Pancreas (tissue), 10 donors: Measurements from ENCODE around the gene PTPRJ. TPM values are rescaled to one million over a fixed set of nuclear protein-coding genes. Genes with fewer than 3 reads are reported as not detected.
"Not testable (repeated sequence)": the region's sequence is repeated elsewhere in the genome, so short reads cannot be mapped to it uniquely, and the experiment has no call there.

Source experiments
- ATAC-seq, 4 donors: fragments of 200-7000 bp; cut with Tn5 transposase; one replicate each; pipeline versions ENCODE4 v1.8.0 to v1.9.1; 2020; ENCODE audit warnings: mild to moderate bottlenecking in 4 of 4, moderate library complexity in 4 of 4
- DNase-seq, 6 donors: peaks; one replicate each; pipeline ENCODE4 v3.0.0-alpha.2; 2020
- FAIRE-seq: peaks from 2 replicates; lab custom pipeline; 2012; peaks lifted over from hg19 to GRCh38; lab: Jason Lieb, UNC
- H3K27ac ChIP-seq, 4 donors: fragments of 200-600 bp; sonication (generic); 1 replicate in 3 of 4; 2 replicates in 1 of 4; pipeline versions ENCODE4 v1.5.0 to v1.8.0; 2020
- H3K27me3 ChIP-seq, 4 donors: fragments of 200-600 bp; one replicate each; pipeline ENCODE4 v1.8.0; 2021
- H3K36me3 ChIP-seq, 3 donors: fragments of 200-600 bp; sonication (generic) in 1 of 3; one replicate each; pipeline versions ENCODE4 v1.5.0 to v1.8.0; 2020 to 2021
- H3K4me1 ChIP-seq, 3 donors: fragments of 200-600 bp; one replicate each; pipeline ENCODE4 v1.8.0; 2021
- H3K4me3 ChIP-seq, 4 donors: fragments of 200-600 bp; sonication (generic) in 2 of 4; one replicate each; pipeline versions ENCODE4 v1.5.0 to v1.8.0; 2020 to 2021
- H3K9me3 ChIP-seq, 4 donors: fragments of 200-600 bp; one replicate each; pipeline ENCODE4 v1.8.0; 2021
- WGBS, 2 donors: extraction: QIAGEN DNeasy Blood & Tissue Kit; methylation state at CpG; one replicate each; pipeline ENCODE4 v1.1.7; 2013; 5-methylcytosine and 5-hydroxymethylcytosine counted together
- intact Hi-C, 3 donors: fragments of 100-400 bp; cut with DNase I; formaldehyde crosslinking; loops; one replicate each; pipeline versions ENCODE4 v1.11.1 to v1.14.2; 2022
- polyA plus RNA-seq, 2 donors: library from polyadenylated mRNA; stranded (reverse); fragments of 200-250 nt; gene quantifications; one replicate each; pipeline ENCODE4 v1.2.3, GENCODE V29; 2013
- total RNA-seq, 6 donors: library from RNA; stranded (reverse); fragmentation: NEBNext Ultra II Directional in 4 of 6; extraction: Animal tissue kit (Norgen Biotek cat#: 25700) in 4 of 6; gene quantifications; one replicate each; pipeline versions ENCODE4 v1.2.1 to v1.2.4, GENCODE V29; 2021 to 2023
- TF ChIP-seq, protein P1 (sequence below), 4 donors: fragments of 200-600 bp; sonication (generic) in 3 of 4; IDR thresholded peaks; one replicate each; pipeline versions ENCODE4 v1.5.0 to v1.8.0; 2021; ENCODE audit warnings: antibody characterized with exemption in 4 of 4
- donor health status: healthy with polysubstance abuse.
- donor health status: DM: no; HTN: no; CAD: no; lungs with moderate emphysema.
- donor health status: DM: no; HTN: no; CAD: no.
- donor health status: control.
- donor health status: control.
- donor health status: Bipolar disorder and iron deficiency.
- donor health status: DM: yes; HTN: yes; CAD: no.
- donor health status: DM: no; HTN: no; CAD: no.
- donor health status: DM: no; HTN: no; CAD: no.
- donor health status: DM: yes; HTN: yes; CAD: no.

PTPRJ gene
- total and polyA plus RNA-seq, 8 donors = 3.6 to 32.8 (median 11.6) TPM

DNA sequence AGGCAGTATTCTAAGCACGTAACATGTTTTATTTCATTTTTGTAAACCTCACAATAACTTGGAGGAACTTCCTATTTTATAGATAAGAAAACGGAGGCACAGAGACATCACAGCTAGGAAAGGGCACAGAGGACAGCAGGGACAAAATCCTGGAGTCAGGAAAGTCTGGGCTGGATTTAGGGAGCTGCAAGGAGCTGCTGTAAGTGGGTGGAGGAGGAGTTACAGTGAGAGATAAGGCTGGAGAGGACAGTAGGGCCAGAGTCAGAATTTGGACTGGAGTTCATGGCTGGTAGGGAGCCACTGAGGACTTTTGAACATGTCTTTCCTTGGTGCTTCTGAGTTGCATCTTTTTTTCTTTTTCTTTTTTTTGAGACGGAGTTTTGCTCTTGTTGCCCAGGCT is 32.2 kb upstream of the PTPRJ start:
- Histone ChIP-seq H3K27me3 (no peaks in the 10 kb centered on the region), H3K27ac (no peak overlapping the region), H3K36me3 (no peaks in the 10 kb centered on the region), H3K4me1 (peaks cover 0 to 5% (median 0%) of the 10 kb centered on the region in 3 donors), H3K9me3 (no peaks in the 10 kb centered on the region), H3K4me3 (no peak overlapping the region)
- TF ChIP-seq, protein P1, sequence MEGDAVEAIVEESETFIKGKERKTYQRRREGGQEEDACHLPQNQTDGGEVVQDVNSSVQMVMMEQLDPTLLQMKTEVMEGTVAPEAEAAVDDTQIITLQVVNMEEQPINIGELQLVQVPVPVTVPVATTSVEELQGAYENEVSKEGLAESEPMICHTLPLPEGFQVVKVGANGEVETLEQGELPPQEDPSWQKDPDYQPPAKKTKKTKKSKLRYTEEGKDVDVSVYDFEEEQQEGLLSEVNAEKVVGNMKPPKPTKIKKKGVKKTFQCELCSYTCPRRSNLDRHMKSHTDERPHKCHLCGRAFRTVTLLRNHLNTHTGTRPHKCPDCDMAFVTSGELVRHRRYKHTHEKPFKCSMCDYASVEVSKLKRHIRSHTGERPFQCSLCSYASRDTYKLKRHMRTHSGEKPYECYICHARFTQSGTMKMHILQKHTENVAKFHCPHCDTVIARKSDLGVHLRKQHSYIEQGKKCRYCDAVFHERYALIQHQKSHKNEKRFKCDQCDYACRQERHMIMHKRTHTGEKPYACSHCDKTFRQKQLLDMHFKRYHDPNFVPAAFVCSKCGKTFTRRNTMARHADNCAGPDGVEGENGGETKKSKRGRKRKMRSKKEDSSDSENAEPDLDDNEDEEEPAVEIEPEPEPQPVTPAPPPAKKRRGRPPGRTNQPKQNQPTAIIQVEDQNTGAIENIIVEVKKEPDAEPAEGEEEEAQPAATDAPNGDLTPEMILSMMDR (IDR thresholded peaks at IDR 0.05) = no peak
- ATAC-seq (no peak), FAIRE-seq (no peak), DNase-seq (no peak)
- intact Hi-C loops = loop anchor here in 1 of 3 donors (10.0 kb wide), 1 partner anchor 177 kb away; no protein-coding TSS in a partner anchor
- 70 to 71% methylated on average over 3 of the region's 3 CpGs for WGBS, 2 donors

DNA sequence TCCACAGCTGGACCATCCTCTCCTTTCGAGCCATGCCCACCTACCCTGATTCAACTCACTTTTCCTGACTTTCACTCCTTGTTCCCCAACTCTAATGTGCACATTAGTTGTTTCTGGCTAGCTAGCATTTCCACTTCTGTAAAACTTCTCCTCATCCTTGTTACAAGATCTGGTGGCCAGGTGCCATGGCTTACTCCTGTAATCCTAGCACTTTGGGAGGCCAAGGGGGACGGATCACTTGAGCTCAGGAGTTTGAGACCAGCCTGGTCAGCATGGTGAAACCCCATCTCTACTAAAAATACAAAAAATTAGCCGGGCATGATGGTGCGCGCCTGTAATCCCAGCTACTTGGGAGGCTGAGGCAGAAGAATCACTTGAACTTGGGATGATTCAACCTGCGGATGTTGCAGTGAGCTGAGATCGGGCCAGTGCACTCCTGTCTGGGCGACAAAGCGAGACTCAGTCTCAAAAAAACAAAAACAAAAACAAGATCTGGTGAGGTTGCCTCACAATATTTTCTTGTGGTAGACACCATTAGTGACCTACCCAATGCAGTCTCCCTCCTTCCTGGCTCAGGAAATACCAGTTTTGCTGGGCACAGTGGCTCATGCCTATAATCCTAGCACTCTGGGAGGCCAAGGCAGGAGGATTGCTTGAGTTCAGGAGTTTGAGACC is 31.2 kb upstream of the PTPRJ start:
- DNase-seq, H3K4me3 ChIP-seq, FAIRE-seq, ATAC-seq, H3K36me3 ChIP-seq, H3K27me3 ChIP-seq, H3K27ac ChIP-seq, H3K9me3 ChIP-seq, H3K4me1 ChIP-seq: not testable (repeated sequence)
- intact Hi-C loops = loop anchor here in 1 of 3 donors (10.0 kb wide), 1 partner anchor 176 kb away; no protein-coding TSS in a partner anchor
- WGBS, 2 donors = 82 to 89% methylated on average over 9 of the region's 9 CpGs

- 80 to 84% methylated on average over 5 of the region's 5 CpGs for WGBS, 2 donors
- ATAC-seq = no peak
Observed at GRCh38 chr11:47950396-47950795, 30.0 kb upstream of the PTPRJ start.

GRCh38 chr11:47951504-47951903 is 28.9 kb upstream of the PTPRJ start:
- DNase-seq, H3K9me3 ChIP-seq, H3K27me3 ChIP-seq, H3K4me3 ChIP-seq, ATAC-seq, intact Hi-C loops, H3K4me1 ChIP-seq, H3K27ac ChIP-seq, H3K36me3 ChIP-seq, FAIRE-seq: not testable (repeated sequence)
- WGBS, 2 donors = 90 to 96% methylated on average over 12 of the region's 12 CpGs

More at GRCh38 chr11:47950396-47950795, 30.0 kb upstream of the PTPRJ start:
- DNase-seq (no peak), FAIRE-seq (no peak)
- H3K27ac ChIP-seq = no peak overlapping the region
- no peaks in the 10 kb centered on the region for H3K36me3 ChIP-seq
- no peaks in the 10 kb centered on the region for H3K9me3 ChIP-seq
- no peaks in the 10 kb centered on the region for H3K27me3 ChIP-seq
- TF ChIP-seq, protein P1 (IDR thresholded peaks at IDR 0.05) = no peak
- intact Hi-C loops = no loop called here
- H3K4me3 ChIP-seq = no peak overlapping the region
- peaks cover 0 to 5% (median 0%) of the 10 kb centered on the region in 3 donors for H3K4me1 ChIP-seq

DNA sequence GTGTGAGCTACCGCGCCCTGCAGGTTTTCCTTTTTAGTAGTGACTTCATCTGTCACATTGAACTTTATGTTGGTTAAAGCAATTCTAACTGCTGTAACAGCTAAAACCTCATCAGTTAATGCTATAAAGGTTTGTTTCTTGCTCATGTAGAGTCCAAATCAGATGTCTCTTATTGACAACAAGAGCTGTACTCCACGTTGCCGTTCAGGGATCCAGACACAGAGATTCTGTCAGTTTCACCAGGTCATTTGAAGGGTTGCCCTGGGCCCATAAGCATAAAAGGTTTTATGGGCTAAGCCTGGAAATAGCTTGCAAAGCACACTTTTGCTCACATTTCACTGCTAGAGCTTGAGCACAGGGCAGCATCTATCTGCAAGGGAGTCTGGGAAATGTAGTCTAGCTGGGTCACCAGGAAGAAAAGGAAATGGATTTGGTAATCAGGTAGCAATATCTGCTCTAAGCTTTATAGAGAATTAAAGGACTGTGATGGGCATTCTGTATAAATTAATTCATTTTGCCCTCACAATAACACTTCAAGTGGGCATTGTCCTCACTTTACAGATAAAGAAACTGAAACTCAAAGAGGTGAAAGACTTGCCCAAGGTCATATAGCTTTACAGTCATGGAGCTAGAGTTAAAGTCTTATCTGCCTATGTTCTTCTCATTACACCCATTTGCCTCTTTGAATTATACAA is 25.2 kb upstream of the PTPRJ start:
- H3K27ac ChIP-seq = no peak overlapping the region
- DNase-seq = no peak
- H3K9me3 ChIP-seq = no peaks in the 10 kb centered on the region
- no peaks in the 10 kb centered on the region for H3K36me3 ChIP-seq
- no peaks in the 10 kb centered on the region for H3K4me1 ChIP-seq
- FAIRE-seq = no peak
- H3K4me3 ChIP-seq = no peak overlapping the region
- no peaks in the 10 kb centered on the region for H3K27me3 ChIP-seq
- no peak for ATAC-seq
- 84 to 88% methylated on average over 4 of the region's 4 CpGs for WGBS, 2 donors
- intact Hi-C loops = no loop called here
- TF ChIP-seq, protein P1 (IDR thresholded peaks at IDR 0.05) = no peak
